Measurements from ENCODE around the gene ABLIM2.

GRCh38 chr4:8197521-8197920, 38.9 kb upstream of the ABLIM2 start:
- TF ChIP-seq POLR2A (IDR thresholded peaks at IDR 0.05): no peak
- TF ChIP-seq CTCF (IDR thresholded peaks at IDR 0.05 in 4 of 5, conservative IDR thresholded peaks at IDR 0.05 in 1 of 5): no peak

Measured in gastrocnemius medialis (tissue), 4 donors.